Naive thymus-derived CD4-positive, alpha-beta T cell (primary cell): ENCODE measurements around the gene CADM1. TPM values are rescaled to one million over a fixed set of nuclear protein-coding genes. Genes with fewer than 3 reads are reported as not detected.

Experiments
- ATAC-seq: fragments of 150-1000 bp; cut with Tn5 transposase; 2 replicates; pipeline ENCODE4 v1.10.0; 2021; ENCODE audit warnings: mild to moderate bottlenecking, moderate library complexity
- CTCF ChIA-PET: fragments of 350-600 bp; sonication (Branson Sonifier 250); formaldehyde crosslinking; loops from one replicate; lab custom pipeline; 2021; ENCODE audit warnings: antibody characterized with exemption; lab: Charles Lee
- POLR2A ChIA-PET: fragments of 350-600 bp; sonication (Branson Sonifier 250); formaldehyde crosslinking; loops from one replicate; lab custom pipeline; 2021; ENCODE audit warnings: antibody characterized with exemption, inconsistent platforms; lab: Charles Lee
- DNase-seq, 9 donors: peaks; one replicate each; pipeline versions ENCODE4 v3.0.0 to v3.0.0-alpha.2; 2020 to 2022; ENCODE audit warnings: mixed read lengths in 1 of 9
- H3K27ac ChIP-seq: one replicate; pipeline ENCODE4 v1.7.0; 2013; ENCODE audit warnings: mild to moderate bottlenecking, low read depth, low read length, moderate library complexity
- H3K27me3 ChIP-seq, 2 donors: one replicate each; pipeline ENCODE4 v1.7.0; 2013; ENCODE audit warnings: low read length in 2 of 2, mild to moderate bottlenecking in 2 of 2, moderate library complexity in 2 of 2; ENCODE audit not compliant: control insufficient read depth in 2 of 2, insufficient read depth in 2 of 2
- H3K36me3 ChIP-seq, 3 experiments: 1 replicate in 2 of 3; 2 replicates in 1 of 3; pipeline ENCODE4 v1.7.0; 2013; ENCODE audit warnings: low read length in 3 of 3, mild to moderate bottlenecking in 3 of 3, moderate library complexity in 1 of 3; ENCODE audit not compliant: insufficient read depth in 3 of 3, control insufficient read depth in 2 of 3
- H3K4me1 ChIP-seq, 2 donors: one replicate each; pipeline ENCODE4 v1.7.0; 2013; ENCODE audit warnings: low read length in 2 of 2, mild to moderate bottlenecking in 2 of 2, moderate library complexity in 1 of 2; ENCODE audit not compliant: control insufficient read depth in 2 of 2, insufficient read depth in 2 of 2
- H3K4me3 ChIP-seq: 2 replicates; pipeline ENCODE4 v1.7.0; 2013; ENCODE audit warnings: mild to moderate bottlenecking, low read length
- H3K9me3 ChIP-seq, 3 experiments: 1 replicate in 2 of 3; 2 replicates in 1 of 3; pipeline ENCODE4 v1.7.0; 2013; ENCODE audit warnings: low read length in 3 of 3; ENCODE audit not compliant: control insufficient read depth in 2 of 3
- H3K27ac Mint-ChIP-seq, 9 donors: one replicate each; pipeline ENCODE4 v1.8.0; 2020 to 2022; ENCODE audit warnings: mixed read lengths in 9 of 9, mild to moderate bottlenecking in 8 of 9, moderate library complexity in 5 of 9, inconsistent platforms in 2 of 9
- H3K27me3 Mint-ChIP-seq, 5 donors: one replicate each; pipeline ENCODE4 v1.8.0; 2021 to 2022; ENCODE audit warnings: mixed read lengths in 5 of 5, mild to moderate bottlenecking in 1 of 5
- H3K36me3 Mint-ChIP-seq, 5 donors: one replicate each; pipeline ENCODE4 v1.8.0; 2020 to 2022; ENCODE audit warnings: mixed read lengths in 5 of 5, mild to moderate bottlenecking in 3 of 5, inconsistent platforms in 1 of 5
- H3K4me1 Mint-ChIP-seq, 7 donors: one replicate each; pipeline ENCODE4 v1.8.0; 2020 to 2022; ENCODE audit warnings: mixed read lengths in 7 of 7, mild to moderate bottlenecking in 3 of 7, inconsistent platforms in 1 of 7
- H3K4me3 Mint-ChIP-seq, 10 donors: one replicate each; pipeline ENCODE4 v1.8.0; 2020 to 2022; ENCODE audit warnings: mild to moderate bottlenecking in 10 of 10, mixed read lengths in 10 of 10, moderate library complexity in 6 of 10, inconsistent platforms in 2 of 10
- H3K9me3 Mint-ChIP-seq, 11 donors: one replicate each; pipeline ENCODE4 v1.8.0; 2020 to 2022; ENCODE audit warnings: mixed read lengths in 11 of 11, mild to moderate bottlenecking in 4 of 11, inconsistent platforms in 1 of 11, moderate library complexity in 1 of 11
- intact Hi-C, 2 donors: fragments of 100-400 bp; cut with micrococcal nuclease; formaldehyde crosslinking; loops; one replicate each; pipeline ENCODE4 v1.15.1; 2023
- polyA plus RNA-seq, 2 donors: library from polyadenylated mRNA; unstranded; fragments of 300-500 nt; fragmentation: Illumina TruSeq; gene quantifications; one replicate each; pipeline ENCODE4 v1.2.3, GENCODE V29; 2021
- total RNA-seq, 6 experiments: library from RNA in 5 of 6; stranded (reverse) in 5 of 6; gene quantifications; 1 replicate in 5 of 6; 2 replicates in 1 of 6; pipeline ENCODE4 v1.2.3 and lab custom pipeline; 2021 to 2026

Gene CADM1
- total and polyA plus RNA-seq, 7 experiments from 2014 or later: 0.29 to 2.7 (median 0.69) TPM

GRCh38 chr11:115290893-115291292 is 213.3 kb downstream of the CADM1 start:
- Histone ChIP-seq H3K9me3 (no peaks in the 10 kb centered on the region), H3K4me3 (no peak overlapping the region), H3K36me3 (no peaks in the 10 kb centered on the region), H3K4me1 (no peaks in the 10 kb centered on the region), H3K27ac (no peak overlapping the region), H3K27me3 (no peaks in the 10 kb centered on the region)
- ChIA-PET POLR2A (no interaction called here), CTCF (no interaction called here)
- intact Hi-C loops: no loop called here
- ATAC-seq (no peak), DNase-seq (no peak)
- Mint-ChIP-seq H3K9me3 (peaks cover 0 to 4% (median 0%) of the 10 kb centered on the region in 11 donors), H3K4me1 (no peaks in the 10 kb centered on the region), H3K4me3 (no peak overlapping the region), H3K36me3 (no peaks in the 10 kb centered on the region), H3K27ac (no peak overlapping the region), H3K27me3 (peaks cover 0 to 28% (median 4%) of the 10 kb centered on the region in 5 donors)

- Histone ChIP-seq H3K9me3 (no peaks in the 10 kb centered on the region), H3K4me1 (no peaks in the 10 kb centered on the region), H3K36me3 (no peaks in the 10 kb centered on the region), H3K27me3 (no peaks in the 10 kb centered on the region), H3K27ac (no peak overlapping the region), H3K4me3 (no peak overlapping the region)
- DNase-seq (no peak), ATAC-seq (no peak)
- H3K4me3 Mint-ChIP-seq: no peak overlapping the region
- POLR2A ChIA-PET: no interaction called here
- H3K36me3 Mint-ChIP-seq: no peaks in the 10 kb centered on the region
- H3K9me3 Mint-ChIP-seq: peaks cover 0 to 4% (median 0%) of the 10 kb centered on the region in 11 donors
- no peak overlapping the region for H3K27ac Mint-ChIP-seq
- intact Hi-C loops: no loop called here
- peaks cover 0 to 28% (median 4%) of the 10 kb centered on the region in 5 donors for H3K27me3 Mint-ChIP-seq
- H3K4me1 Mint-ChIP-seq: no peaks in the 10 kb centered on the region
- CTCF ChIA-PET: no interaction called here
Observed at GRCh38 chr11:115290479-115290878, 213.7 kb downstream of the CADM1 start.

GRCh38 chr11:115287266-115287665 is 216.9 kb downstream of the CADM1 start:
- H3K36me3 ChIP-seq: no peaks in the 10 kb centered on the region
- H3K27ac ChIP-seq: no peak overlapping the region
- Mint-ChIP-seq H3K27me3 (peaks cover 0 to 24% (median 4%) of the 10 kb centered on the region in 5 donors), H3K36me3 (no peaks in the 10 kb centered on the region), H3K4me1 (no peaks in the 10 kb centered on the region), H3K4me3 (no peak overlapping the region), H3K9me3 (peaks cover 0 to 2% (median 0%) of the 10 kb centered on the region in 11 donors), H3K27ac (no peak overlapping the region)
- CTCF ChIA-PET: no interaction called here
- H3K4me1 ChIP-seq: no peaks in the 10 kb centered on the region
- H3K4me3 ChIP-seq: no peak overlapping the region
- H3K27me3 ChIP-seq: no peaks in the 10 kb centered on the region
- ATAC-seq (no peak), DNase-seq (no peak)
- POLR2A ChIA-PET: no interaction called here
- no peaks in the 10 kb centered on the region for H3K9me3 ChIP-seq
- intact Hi-C loops: no loop called here

- no peak overlapping the region for H3K4me3 ChIP-seq
- Mint-ChIP-seq H3K27me3 (peaks cover 0 to 21% (median 4%) of the 10 kb centered on the region in 5 donors), H3K4me3 (no peak overlapping the region), H3K36me3 (no peaks in the 10 kb centered on the region), H3K4me1 (no peaks in the 10 kb centered on the region), H3K27ac (no peak overlapping the region), H3K9me3 (peaks cover 0 to 2% (median 0%) of the 10 kb centered on the region in 11 donors)
- H3K36me3 ChIP-seq: no peaks in the 10 kb centered on the region
- ChIA-PET CTCF (no interaction called here), POLR2A (no interaction called here)
- no peaks in the 10 kb centered on the region for H3K9me3 ChIP-seq
- no peak for ATAC-seq
- no peak overlapping the region for H3K27ac ChIP-seq
- intact Hi-C loops: no loop called here
- H3K4me1 ChIP-seq: no peaks in the 10 kb centered on the region
- no peaks in the 10 kb centered on the region for H3K27me3 ChIP-seq
- DNase-seq: no peak
Observed at GRCh38 chr11:115286614-115287013, 217.6 kb downstream of the CADM1 start.

- no peaks in the 10 kb centered on the region for H3K36me3 Mint-ChIP-seq
- ATAC-seq: no peak
Observed at GRCh38 chr11:115284773-115285172, 219.4 kb downstream of the CADM1 start.

GRCh38 chr11:115282923-115283322 is 221.3 kb downstream of the CADM1 start:
- ATAC-seq (no peak), DNase-seq (no peak)
- Histone ChIP-seq H3K9me3 (no peaks in the 10 kb centered on the region), H3K4me3 (no peak overlapping the region), H3K36me3 (no peaks in the 10 kb centered on the region), H3K4me1 (no peaks in the 10 kb centered on the region), H3K27ac (no peak overlapping the region), H3K27me3 (no peaks in the 10 kb centered on the region)
- no peak overlapping the region for H3K4me3 Mint-ChIP-seq
- no peak overlapping the region for H3K27ac Mint-ChIP-seq
- no peaks in the 10 kb centered on the region for H3K4me1 Mint-ChIP-seq
- ChIA-PET POLR2A (no interaction called here), CTCF (no interaction called here)
- peaks cover 4 to 16% (median 8%) of the 10 kb centered on the region in 5 donors for H3K27me3 Mint-ChIP-seq
- H3K36me3 Mint-ChIP-seq: no peaks in the 10 kb centered on the region
- intact Hi-C loops: no loop called here
- H3K9me3 Mint-ChIP-seq: peaks cover 0 to 5% (median 0%) of the 10 kb centered on the region in 11 donors

More at GRCh38 chr11:115284773-115285172, 219.4 kb downstream of the CADM1 start:
- no peaks in the 10 kb centered on the region for H3K4me1 Mint-ChIP-seq
- H3K4me3 Mint-ChIP-seq: no peak overlapping the region
- Histone ChIP-seq H3K9me3 (no peaks in the 10 kb centered on the region), H3K27ac (no peak overlapping the region), H3K4me1 (no peaks in the 10 kb centered on the region), H3K27me3 (no peaks in the 10 kb centered on the region), H3K4me3 (no peak overlapping the region), H3K36me3 (no peaks in the 10 kb centered on the region)
- H3K27me3 Mint-ChIP-seq: peaks cover 0 to 15% (median 4%) of the 10 kb centered on the region in 5 donors
- ChIA-PET POLR2A (no interaction called here), CTCF (no interaction called here)
- intact Hi-C loops: no loop called here
- H3K9me3 Mint-ChIP-seq: peaks cover 0 to 2% (median 0%) of the 10 kb centered on the region in 11 donors
- DNase-seq: no peak
- no peak overlapping the region for H3K27ac Mint-ChIP-seq

DNA sequence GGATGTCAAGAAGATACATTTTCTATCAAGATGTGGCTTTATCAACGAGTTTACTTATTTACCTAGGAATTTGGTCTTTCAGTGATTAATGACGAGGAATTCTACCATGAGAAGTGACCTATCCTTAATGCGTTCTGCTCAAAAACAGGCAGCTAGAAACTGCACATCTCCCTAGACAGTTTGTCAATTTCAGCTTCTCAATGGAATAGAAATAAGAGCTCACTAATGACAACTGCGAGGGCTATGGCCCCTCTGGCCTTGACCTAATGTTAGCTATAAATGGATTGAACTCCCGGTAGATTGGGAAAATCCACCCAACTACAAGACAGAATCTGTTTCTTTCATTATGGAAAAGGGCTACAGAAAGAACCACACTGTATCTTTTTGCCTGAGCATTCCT is 223.4 kb downstream of the CADM1 start:
- H3K27ac ChIP-seq: no peak overlapping the region
- no peaks in the 10 kb centered on the region for H3K9me3 ChIP-seq
- CTCF ChIA-PET: no interaction called here
- H3K27me3 ChIP-seq: no peaks in the 10 kb centered on the region
- H3K4me1 ChIP-seq: no peaks in the 10 kb centered on the region
- Mint-ChIP-seq H3K9me3 (peaks cover 0 to 5% (median 0%) of the 10 kb centered on the region in 11 donors), H3K4me1 (no peaks in the 10 kb centered on the region), H3K27ac (no peak overlapping the region), H3K4me3 (no peak overlapping the region), H3K27me3 (peaks cover 0 to 12% (median 9%) of the 10 kb centered on the region in 5 donors), H3K36me3 (no peaks in the 10 kb centered on the region)
- DNase-seq: no peak
- ATAC-seq: no peak
- H3K4me3 ChIP-seq: no peak overlapping the region
- no peaks in the 10 kb centered on the region for H3K36me3 ChIP-seq
- POLR2A ChIA-PET: no interaction called here
- intact Hi-C loops: no loop called here
